GM12874 (cell line): Measurements from ENCODE around the gene PHOSPHO2.

Source experiments
- TF ChIP-seq, protein P1 (sequence below): IDR thresholded peaks from 2 replicates; pipeline ENCODE4 v1.5.1; 2011; ENCODE audit warnings: low read depth, mild to moderate bottlenecking, control low read depth, low read length, moderate library complexity; ENCODE audit not compliant: insufficient read depth

PHOSPHO2 gene

DNA sequence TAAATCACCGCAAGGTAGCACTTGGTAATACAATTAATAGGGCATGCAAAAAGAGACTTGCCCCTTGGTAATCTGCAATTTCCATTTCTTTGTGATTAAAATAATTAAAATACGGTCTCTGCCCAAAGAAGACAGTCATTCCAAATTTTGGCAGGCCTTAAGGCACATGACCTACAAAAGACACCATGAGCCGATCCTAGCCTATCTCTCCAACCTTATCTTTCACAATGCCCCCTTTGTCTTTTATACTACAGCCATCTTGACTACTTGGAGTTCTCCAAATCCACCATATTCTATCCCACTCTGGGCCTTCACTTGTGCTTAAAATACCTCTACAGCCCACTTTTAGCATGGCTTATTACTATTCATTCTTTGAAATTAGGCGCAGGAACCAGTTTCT, 23.3 kb upstream of the PHOSPHO2 start:
- TF ChIP-seq, protein P1, sequence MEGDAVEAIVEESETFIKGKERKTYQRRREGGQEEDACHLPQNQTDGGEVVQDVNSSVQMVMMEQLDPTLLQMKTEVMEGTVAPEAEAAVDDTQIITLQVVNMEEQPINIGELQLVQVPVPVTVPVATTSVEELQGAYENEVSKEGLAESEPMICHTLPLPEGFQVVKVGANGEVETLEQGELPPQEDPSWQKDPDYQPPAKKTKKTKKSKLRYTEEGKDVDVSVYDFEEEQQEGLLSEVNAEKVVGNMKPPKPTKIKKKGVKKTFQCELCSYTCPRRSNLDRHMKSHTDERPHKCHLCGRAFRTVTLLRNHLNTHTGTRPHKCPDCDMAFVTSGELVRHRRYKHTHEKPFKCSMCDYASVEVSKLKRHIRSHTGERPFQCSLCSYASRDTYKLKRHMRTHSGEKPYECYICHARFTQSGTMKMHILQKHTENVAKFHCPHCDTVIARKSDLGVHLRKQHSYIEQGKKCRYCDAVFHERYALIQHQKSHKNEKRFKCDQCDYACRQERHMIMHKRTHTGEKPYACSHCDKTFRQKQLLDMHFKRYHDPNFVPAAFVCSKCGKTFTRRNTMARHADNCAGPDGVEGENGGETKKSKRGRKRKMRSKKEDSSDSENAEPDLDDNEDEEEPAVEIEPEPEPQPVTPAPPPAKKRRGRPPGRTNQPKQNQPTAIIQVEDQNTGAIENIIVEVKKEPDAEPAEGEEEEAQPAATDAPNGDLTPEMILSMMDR, result no peak

DNA sequence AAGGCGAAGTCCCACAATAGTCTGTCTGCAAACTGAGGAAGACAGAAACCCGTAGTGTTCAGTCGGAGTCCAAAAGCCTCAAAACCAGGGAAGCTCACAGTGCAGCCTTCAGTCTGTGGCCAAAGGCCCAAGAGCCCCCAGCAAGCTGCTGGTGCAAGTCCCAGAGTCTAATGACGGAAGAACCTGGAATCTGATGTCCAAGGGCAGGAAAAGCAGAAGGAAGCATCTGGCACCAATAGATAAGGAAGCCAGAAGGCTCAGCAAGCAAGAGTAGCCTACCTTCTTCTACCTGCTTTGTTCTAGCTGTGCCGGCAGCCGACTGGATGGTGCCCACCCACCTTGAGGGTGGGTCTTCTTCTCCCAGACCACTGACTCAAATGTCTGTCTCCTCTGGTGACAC, 21.9 kb upstream of the PHOSPHO2 start:
- TF ChIP-seq, protein P1, result no peak

DNA sequence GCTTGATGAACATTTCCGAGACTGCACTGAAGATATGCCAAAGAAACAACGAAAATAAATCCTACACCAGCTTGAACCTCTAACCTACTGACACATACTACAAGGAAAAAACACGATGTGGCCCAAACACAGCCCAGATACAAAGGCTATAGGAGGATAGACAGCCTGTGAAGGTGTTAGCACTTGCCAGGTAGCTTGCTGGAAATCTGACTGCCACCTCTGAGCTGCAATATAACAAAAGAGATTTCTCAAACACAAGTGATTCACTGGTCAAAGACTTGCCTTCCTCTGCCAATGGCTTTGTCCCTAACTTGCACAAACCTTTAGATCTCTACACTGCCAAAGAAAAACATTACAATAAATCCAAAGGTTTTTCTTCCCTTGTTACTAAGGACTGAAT, 21.2 kb upstream of the PHOSPHO2 start:
- TF ChIP-seq, protein P1, result no peak

DNA sequence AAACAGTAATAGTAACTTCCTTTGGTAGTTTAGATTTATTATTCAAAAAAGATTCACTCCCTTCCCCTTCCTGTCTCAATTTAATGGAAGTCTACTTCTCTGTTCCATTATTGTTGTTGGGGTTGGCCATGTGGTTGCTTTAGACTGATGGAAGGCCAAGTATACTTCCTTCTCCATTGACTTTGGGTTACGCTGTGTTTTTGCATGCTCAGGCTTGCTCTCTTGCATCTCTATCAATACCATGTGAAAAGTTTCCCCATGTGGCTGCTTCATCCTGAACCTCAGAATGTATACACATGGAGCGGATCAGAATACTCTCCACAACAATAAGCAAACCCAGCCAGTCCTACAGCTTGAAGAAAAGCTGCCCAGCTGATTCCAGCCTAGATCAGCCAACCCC, 20.3 kb upstream of the PHOSPHO2 start:
- TF ChIP-seq, protein P1, result no peak

DNA sequence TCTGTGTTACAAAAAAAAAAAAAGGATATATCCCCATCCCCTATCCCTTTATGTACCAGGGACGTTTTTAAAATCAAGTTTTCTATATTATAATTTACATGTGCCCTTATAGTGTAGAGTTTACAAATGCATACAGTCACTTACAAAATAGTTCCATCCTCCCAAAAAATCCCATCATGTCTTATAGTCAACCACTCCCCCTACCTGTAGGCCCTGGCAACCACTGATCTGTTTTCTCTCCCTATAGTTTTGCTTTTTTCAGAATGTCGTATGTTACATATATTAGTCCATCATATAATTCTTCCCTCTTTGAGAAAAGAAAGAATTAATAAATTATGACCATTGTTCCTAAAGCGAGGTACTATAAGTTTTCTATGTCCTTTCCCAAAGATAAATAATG, 17.9 kb upstream of the PHOSPHO2 start:
- TF ChIP-seq, protein P1, result 0 out of 2 replicates have a peak, but pooled peaks have one; percentile 9

DNA sequence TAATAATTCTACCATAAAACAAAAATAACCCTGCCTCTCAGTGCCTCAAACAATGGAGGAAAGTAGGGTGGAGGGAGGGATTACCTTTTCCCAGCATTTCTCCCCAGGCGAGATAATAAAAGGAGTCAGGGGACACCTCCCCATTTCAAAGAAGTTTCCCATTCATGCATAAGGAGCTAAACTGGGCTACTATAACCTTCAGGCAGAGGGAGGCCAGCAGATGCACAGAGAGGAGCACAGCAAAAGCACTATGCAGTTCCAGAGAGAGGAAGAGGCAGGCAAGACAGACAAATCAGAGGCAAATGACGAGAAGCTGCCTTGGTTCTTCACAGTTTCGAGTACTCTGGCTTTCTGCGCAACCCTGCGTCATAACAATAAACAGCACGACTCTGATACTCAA, 17.4 kb upstream of the PHOSPHO2 start:
- TF ChIP-seq, protein P1, result no peak

DNA sequence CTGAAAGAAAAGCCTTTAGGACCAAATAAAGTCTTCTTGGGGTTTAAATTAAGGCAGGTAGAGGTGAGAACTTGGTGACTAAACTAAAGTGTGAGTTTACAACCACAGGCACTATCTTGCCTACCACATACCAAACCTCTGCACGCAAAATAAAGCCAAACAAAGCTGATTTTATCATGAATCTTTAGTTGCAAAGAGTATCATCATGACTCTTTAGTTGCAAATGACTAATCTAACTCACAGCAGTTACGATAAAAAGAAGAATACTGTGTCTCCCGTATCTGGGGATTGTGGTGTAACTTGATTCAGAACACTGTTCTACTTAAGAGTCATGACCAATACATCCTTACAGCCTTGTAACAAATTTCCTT, 11.2 kb upstream of the PHOSPHO2 start:
- TF ChIP-seq, protein P1, result no peak
